ENCODE data around the gene IFT122. TPM values are rescaled to one million over a fixed set of nuclear protein-coding genes. Genes with fewer than 3 reads are reported as not detected.

IFT122 gene
- total and polyA plus RNA-seq, 2 donors (not counting 3 experiments of a cell fraction or from before 2014, with no cell fraction given) = 38.4 to 41.7 TPM

DNA sequence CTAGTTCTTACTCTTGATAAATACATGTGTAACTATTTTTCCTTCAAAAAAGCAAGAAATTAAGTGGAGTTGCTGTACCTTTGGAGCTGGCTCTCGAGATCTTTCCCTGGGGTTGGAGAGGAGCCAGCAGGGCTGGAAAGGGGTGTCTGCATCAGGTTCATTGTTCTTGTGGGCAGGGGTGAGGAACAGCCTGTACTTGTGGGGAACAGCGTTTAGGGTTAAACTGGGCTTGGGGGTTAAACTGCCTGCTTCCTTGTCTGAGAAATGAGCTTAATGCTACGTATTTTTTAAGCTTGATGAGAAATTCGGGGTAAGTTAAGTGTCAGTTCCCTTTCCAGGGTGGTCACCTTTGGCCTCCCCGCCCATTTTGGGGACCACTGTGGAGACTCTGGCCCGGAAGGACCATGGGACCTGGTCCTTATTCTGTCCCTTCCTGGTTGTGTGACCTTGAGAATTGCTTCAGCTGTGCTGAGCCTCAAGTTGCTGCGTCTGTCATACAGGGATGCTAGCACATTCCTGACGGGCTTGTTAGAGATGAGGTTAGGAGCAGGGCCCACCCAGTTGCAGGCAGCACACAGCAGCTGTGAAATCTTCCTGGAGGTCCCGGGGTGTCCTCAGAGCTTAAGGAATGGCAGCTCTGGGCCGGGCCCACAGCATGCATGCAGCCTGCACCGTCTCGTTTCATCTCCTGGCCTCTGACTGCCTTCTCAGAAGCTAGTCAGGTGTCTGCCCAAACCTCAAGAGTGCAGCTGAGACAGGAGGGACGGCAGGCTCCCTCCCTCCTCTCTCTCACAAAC lies 114.5 kb downstream of the IFT122 start:
- no TSS peak for BruUV-seq (replicated peaks)
- dilution Hi-C loops (cut with MboI; ENCODE audit: extremely low pct_ligation_motif_present, low sequenced_read_pairs) (no loop called here), intact Hi-C loops (cut with micrococcal nuclease) (no loop called here)
- H3K27ac ChIP-seq (ENCODE audit: insufficient read depth, low read depth, low read length) = no peak overlapping the region
- no peaks in the 10 kb centered on the region for H3K27me3 ChIP-seq (ENCODE audit: control insufficient read depth in 2 of 2, insufficient read depth in 2 of 2, low read length in 2 of 2)
- TF ChIP-seq, protein P1, sequence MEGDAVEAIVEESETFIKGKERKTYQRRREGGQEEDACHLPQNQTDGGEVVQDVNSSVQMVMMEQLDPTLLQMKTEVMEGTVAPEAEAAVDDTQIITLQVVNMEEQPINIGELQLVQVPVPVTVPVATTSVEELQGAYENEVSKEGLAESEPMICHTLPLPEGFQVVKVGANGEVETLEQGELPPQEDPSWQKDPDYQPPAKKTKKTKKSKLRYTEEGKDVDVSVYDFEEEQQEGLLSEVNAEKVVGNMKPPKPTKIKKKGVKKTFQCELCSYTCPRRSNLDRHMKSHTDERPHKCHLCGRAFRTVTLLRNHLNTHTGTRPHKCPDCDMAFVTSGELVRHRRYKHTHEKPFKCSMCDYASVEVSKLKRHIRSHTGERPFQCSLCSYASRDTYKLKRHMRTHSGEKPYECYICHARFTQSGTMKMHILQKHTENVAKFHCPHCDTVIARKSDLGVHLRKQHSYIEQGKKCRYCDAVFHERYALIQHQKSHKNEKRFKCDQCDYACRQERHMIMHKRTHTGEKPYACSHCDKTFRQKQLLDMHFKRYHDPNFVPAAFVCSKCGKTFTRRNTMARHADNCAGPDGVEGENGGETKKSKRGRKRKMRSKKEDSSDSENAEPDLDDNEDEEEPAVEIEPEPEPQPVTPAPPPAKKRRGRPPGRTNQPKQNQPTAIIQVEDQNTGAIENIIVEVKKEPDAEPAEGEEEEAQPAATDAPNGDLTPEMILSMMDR (IDR thresholded peaks at IDR 0.05; ENCODE audit: extremely low read depth in 1 of 2, insufficient read depth in 1 of 2, low read depth in 1 of 2, low read length in 2 of 2) = no peak
- TF ChIP-seq JUN (IDR thresholded peaks at IDR 0.05; ENCODE audit: borderline replicate concordance, insufficient read depth, insufficient read length, low read depth) = no peak
- no peak for TF ChIP-seq EZH2 (IDR thresholded peaks at IDR 0.05; ENCODE audit: borderline replicate concordance, low read depth, low read length, severe bottlenecking)
- TF ChIP-seq POLR2A (IDR thresholded peaks at IDR 0.05; ENCODE audit: low read depth, low read length) = peak; percentile 32
- H2AFZ ChIP-seq (ENCODE audit: low read depth, low read length) = no peak overlapping the region
- H3K4me3 ChIP-seq (replicated peaks in 1 of 3; ENCODE audit: insufficient read depth in 1 of 3, low read depth in 1 of 3, low read length in 3 of 3) = no peak overlapping the region
- H3K79me2 ChIP-seq (ENCODE audit: control insufficient read depth, insufficient read depth, low read length) = no peaks in the 10 kb centered on the region
- no peaks in the 10 kb centered on the region for H3K9me1 ChIP-seq (replicated peaks; ENCODE audit: control insufficient read depth, extremely low read depth, insufficient read depth, low read length)
- no peak overlapping the region for H3K4me2 ChIP-seq (ENCODE audit: insufficient read depth, low read length)
- no peak overlapping the region for H3K9ac ChIP-seq (replicated peaks; ENCODE audit: extremely low read depth, insufficient read depth, low read length)
- H3K4me1 ChIP-seq (ENCODE audit: control insufficient read depth, extremely low read depth, insufficient read depth, low read length) = peaks cover 17% of the 10 kb centered on the region
- H3K36me3 ChIP-seq (ENCODE audit: control insufficient read depth in 2 of 2, extremely low read depth in 1 of 2, insufficient read depth in 2 of 2, low read length in 2 of 2) = peaks cover 14 to 34% of the 10 kb centered on the region in 2 experiments
- no peaks in the 10 kb centered on the region for H3K9me3 ChIP-seq (replicated peaks; ENCODE audit: control insufficient read depth, insufficient read depth, low read length)
- FAIRE-seq (peak; percentile 57), DNase-seq (ENCODE audit: low read depth, low spot score) (peak; percentile 20)
- no peaks in the 10 kb centered on the region for H4K20me1 ChIP-seq (replicated peaks; ENCODE audit: control insufficient read depth, extremely low read depth, insufficient read depth, low read length)
- CTCF ChIA-PET = interaction anchor here (0.9 to 5.6 kb wide), 4 partner anchors 10 to 64 kb away, joined by 3 to 49 read pairs (median 3); no protein-coding TSS in a partner anchor
- POLR2A ChIA-PET = no interaction called here

DNA sequence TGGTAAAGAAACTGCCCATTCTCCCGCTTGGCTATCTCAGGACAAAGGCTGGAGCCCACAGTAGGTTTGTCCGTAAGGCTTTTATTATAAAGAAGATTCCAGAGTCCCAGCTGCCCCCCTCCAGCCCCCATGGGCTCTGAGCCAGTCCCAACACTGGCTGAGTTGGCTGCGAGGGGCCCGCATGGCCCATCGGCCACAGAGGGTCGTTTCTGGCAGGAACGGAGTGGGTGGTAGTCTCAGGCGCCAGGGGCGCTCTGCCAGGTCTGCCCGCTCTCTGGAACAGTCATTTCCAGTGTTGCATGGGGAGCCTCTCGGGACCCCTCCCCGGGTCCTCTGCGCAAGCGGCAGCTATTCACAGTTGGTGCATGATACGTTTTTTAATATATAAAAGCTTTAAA lies 115.1 kb downstream of the IFT122 start:
- BruUV-seq (replicated peaks) = TSS peak; percentile 66
- no peak overlapping the region for H3K27ac ChIP-seq (ENCODE audit: insufficient read depth, low read depth, low read length)

More for the DNA sequence above, 115.1 kb downstream of the IFT122 start:
- dilution Hi-C loops (cut with MboI; ENCODE audit: extremely low pct_ligation_motif_present, low sequenced_read_pairs) (no loop called here), intact Hi-C loops (cut with micrococcal nuclease) (no loop called here)
- no peak overlapping the region for H2AFZ ChIP-seq (ENCODE audit: low read depth, low read length)
- no peaks in the 10 kb centered on the region for H3K9me1 ChIP-seq (replicated peaks; ENCODE audit: control insufficient read depth, extremely low read depth, insufficient read depth, low read length)
- no peak overlapping the region for H3K4me3 ChIP-seq (replicated peaks in 1 of 3; ENCODE audit: insufficient read depth in 1 of 3, low read depth in 1 of 3, low read length in 3 of 3)
- POLR2A ChIA-PET = no interaction called here
- no peak for FAIRE-seq
- H3K4me2 ChIP-seq (ENCODE audit: insufficient read depth, low read length) = no peak overlapping the region
- peaks cover 20% of the 10 kb centered on the region for H3K4me1 ChIP-seq (ENCODE audit: control insufficient read depth, extremely low read depth, insufficient read depth, low read length)
- no peaks in the 10 kb centered on the region for H3K27me3 ChIP-seq (ENCODE audit: control insufficient read depth in 2 of 2, insufficient read depth in 2 of 2, low read length in 2 of 2)
- H3K79me2 ChIP-seq (ENCODE audit: control insufficient read depth, insufficient read depth, low read length) = no peaks in the 10 kb centered on the region
- H3K9ac ChIP-seq (replicated peaks; ENCODE audit: extremely low read depth, insufficient read depth, low read length) = no peak overlapping the region
- CTCF ChIA-PET = interaction anchor here (5.6 kb wide), 1 partner anchor 65 kb away, joined by 49 read pairs; no protein-coding TSS in a partner anchor
- TF ChIP-seq JUN (IDR thresholded peaks at IDR 0.05; ENCODE audit: borderline replicate concordance, insufficient read depth, insufficient read length, low read depth) (no peak), FOS (IDR thresholded peaks at IDR 0.05; ENCODE audit: borderline replicate concordance, insufficient read depth, low read length) (no peak), POLR2AphosphoS5 (IDR thresholded peaks at IDR 0.05; ENCODE audit: insufficient read depth, low read depth, low read length) (no peak), POLR2A (IDR thresholded peaks at IDR 0.05; ENCODE audit: low read depth, low read length) (no peak)
- TF ChIP-seq, protein P2, sequence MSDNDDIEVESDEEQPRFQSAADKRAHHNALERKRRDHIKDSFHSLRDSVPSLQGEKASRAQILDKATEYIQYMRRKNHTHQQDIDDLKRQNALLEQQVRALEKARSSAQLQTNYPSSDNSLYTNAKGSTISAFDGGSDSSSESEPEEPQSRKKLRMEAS (IDR thresholded peaks at IDR 0.05; ENCODE audit: insufficient read depth, insufficient read length) = no peak
- TF ChIP-seq, protein P1 (IDR thresholded peaks at IDR 0.05; ENCODE audit: extremely low read depth in 1 of 2, insufficient read depth in 1 of 2, low read depth in 1 of 2, low read length in 2 of 2) = no peak
- H3K36me3 ChIP-seq (ENCODE audit: control insufficient read depth in 2 of 2, extremely low read depth in 1 of 2, insufficient read depth in 2 of 2, low read length in 2 of 2) = peaks cover 14 to 40% of the 10 kb centered on the region in 2 experiments
- H3K9me3 ChIP-seq (replicated peaks; ENCODE audit: control insufficient read depth, insufficient read depth, low read length) = no peaks in the 10 kb centered on the region
- H4K20me1 ChIP-seq (replicated peaks; ENCODE audit: control insufficient read depth, extremely low read depth, insufficient read depth, low read length) = no peaks in the 10 kb centered on the region
- DNase-seq (ENCODE audit: low read depth, low spot score) = no peak

All from endothelial cell of umbilical vein (primary cell).